Adipose tissue (tissue), 3 donors: Measurements from ENCODE around the gene CHFR. TPM values are rescaled to one million over a fixed set of nuclear protein-coding genes. Genes with fewer than 3 reads are reported as not detected.
"Not testable (repeated sequence)": the region's sequence is repeated elsewhere in the genome, so short reads cannot be mapped to it uniquely, and the experiment has no call there.

Experiments used
- H3K27ac ChIP-seq: one replicate; pipeline ENCODE4 v1.5.1; 2013; ENCODE audit warnings: low read depth, low read length
- WGBS, 3 donors: extraction: QIAGEN DNeasy Blood & Tissue Kit; methylation state at CpG; one replicate each; pipeline ENCODE4 v1.1.7; 2013; 5-methylcytosine and 5-hydroxymethylcytosine counted together
- polyA plus RNA-seq, 3 donors: library from polyadenylated mRNA; stranded (reverse); fragments of 200-250 nt; gene quantifications; one replicate each; pipeline ENCODE4 v1.2.3, GENCODE V29; 2013
- donor health status: healthy with polysubstance abuse.
- donor health status: Bipolar disorder and iron deficiency.
- donor health status: healthy.

CHFR gene
- polyA plus RNA-seq, 3 donors, result 12.8 to 21.0 (median 19.1) TPM

DNA sequence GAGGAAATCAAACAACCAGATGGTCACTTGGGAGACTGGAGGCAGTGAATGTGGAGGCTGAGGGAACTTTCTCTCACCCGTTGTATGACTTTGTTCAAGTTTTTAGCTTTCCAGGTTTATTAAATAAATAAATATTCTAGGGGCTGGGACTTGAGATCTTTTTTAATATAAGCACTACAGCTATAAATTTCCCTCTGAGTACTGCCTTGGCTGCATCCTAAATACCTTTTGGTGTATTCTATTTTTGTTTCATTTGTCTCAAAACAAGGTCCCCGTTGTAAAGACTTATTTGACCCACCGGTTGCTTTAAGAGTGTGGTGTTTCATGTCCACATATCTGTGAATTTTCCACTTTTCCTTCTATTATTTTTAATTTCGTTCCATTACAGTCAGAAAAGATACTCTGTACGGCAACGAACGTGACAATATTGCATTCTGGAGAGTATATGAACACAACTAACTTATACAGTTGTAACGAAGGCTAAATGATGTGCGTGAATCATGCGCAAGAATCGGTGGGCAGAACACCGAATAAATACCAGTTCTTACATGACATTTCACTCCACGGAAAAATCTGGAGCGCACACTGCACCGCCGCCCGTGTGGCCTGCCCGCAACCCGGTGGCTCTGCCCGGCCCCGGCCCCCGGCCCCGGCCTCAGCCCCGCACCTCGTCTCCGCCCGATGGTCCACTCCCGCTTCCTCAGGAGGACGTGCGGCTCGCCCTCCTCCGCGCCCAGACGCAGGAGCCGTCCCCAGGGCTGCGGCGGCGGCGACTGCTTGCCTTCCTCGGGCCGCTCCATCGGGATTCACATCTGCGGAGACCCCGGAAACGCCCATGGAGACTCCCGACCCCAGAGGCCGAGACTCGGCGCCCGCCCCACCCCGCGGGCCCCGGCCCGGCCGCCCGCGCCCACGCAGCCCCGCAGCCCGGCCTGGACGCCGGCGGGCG, 602 bp downstream of the CHFR start:
- no peak overlapping the region for H3K27ac ChIP-seq

DNA sequence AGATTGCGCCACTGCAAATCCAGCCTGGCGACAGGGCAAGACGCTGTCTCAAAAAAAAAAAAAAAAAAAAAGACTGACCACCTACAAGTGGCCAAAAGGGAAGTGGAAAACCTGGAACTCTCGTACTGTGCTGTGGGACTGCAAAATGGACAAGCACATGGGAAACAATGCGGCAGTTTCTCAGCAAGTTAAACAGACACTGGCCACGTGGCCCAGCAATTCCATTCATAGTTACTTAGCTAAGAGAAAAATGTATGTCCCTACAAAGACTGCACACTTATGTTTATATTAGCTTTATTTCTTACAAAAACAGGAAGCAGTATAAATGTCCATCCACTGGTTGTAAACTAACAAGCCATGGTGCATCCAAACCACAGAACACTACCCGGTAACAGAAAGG, 5.6 kb downstream of the CHFR start:
- no peak overlapping the region for H3K27ac ChIP-seq
- 82 to 93% (median 85%) methylated on average over 7 of the region's 7 CpGs for WGBS, 3 donors

More for the DNA sequence above, 602 bp downstream of the CHFR start:
- WGBS, 3 donors, result 7 to 10% (median 9%) methylated on average over 52 to 63 of the region's 64 CpGs

DNA sequence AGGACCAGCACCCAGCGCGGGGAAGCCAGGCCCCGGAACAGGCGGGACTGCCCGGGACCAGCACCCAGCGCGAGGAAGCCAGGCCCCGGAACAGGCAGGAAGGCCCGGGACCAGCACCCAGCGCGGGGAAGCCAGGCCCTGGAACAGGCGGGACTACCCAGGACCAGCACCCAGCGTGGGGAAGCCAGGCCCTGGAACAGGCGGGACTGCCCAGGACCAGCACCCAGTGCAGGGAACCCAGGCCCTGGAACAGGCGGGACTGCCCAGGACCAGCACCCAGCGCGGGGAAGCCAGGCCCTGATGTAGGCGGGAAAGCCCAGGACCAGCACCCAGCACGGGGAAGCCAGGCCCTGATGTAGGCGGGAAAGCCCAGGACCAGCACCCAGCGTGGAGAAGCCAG, 12.8 kb downstream of the CHFR start:
- not testable (repeated sequence) for H3K27ac ChIP-seq
- 91 to 96% (median 92%) methylated on average over 20 to 21 of the region's 21 CpGs for WGBS, 3 donors

DNA sequence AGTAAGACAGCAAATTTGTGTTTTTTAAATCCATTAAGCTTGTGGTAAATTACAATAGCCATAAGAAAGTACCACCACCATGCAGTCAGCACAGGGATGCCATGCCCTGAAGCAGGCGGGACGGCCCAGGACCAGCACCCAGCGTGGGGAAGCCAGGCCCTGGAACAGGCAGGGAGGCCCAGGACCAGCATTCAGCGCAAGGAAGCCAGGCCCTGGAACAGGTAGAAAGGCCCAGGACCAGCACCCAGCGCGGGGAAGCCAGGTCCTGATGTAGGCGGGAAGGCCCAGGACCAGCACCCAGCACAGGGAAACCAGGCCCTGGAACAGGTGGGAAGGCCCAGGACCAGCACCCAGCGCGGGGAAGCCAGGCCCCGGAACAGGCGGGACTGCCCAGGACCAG, 13.2 kb downstream of the CHFR start:
- WGBS, 3 donors, result 97 to 98% (median 97%) methylated on average over 8 to 11 of the region's 11 CpGs
- no peak overlapping the region for H3K27ac ChIP-seq

DNA sequence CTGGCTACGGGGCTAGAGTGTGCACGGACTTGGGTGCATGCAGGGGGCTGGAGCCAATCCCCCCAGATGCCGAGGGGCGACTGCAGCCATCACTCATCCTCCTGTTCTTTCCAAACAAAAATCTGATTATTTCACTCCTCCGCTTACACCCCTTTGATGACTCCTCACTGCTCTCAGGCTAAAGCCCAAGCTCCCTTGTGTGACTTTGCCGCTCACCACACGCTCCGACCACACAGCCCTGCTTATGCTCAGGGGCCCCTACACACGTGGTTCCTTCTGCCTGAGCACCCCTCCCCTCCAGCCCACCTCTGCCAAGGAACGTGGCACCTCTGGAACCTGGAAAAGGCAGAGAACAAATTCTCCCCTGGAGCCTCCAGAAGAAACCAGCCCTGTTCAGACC, 13.7 kb downstream of the CHFR start:
- WGBS, 3 donors, result 91 to 95% (median 94%) methylated on average over 10 of the region's 10 CpGs
- no peak overlapping the region for H3K27ac ChIP-seq

DNA sequence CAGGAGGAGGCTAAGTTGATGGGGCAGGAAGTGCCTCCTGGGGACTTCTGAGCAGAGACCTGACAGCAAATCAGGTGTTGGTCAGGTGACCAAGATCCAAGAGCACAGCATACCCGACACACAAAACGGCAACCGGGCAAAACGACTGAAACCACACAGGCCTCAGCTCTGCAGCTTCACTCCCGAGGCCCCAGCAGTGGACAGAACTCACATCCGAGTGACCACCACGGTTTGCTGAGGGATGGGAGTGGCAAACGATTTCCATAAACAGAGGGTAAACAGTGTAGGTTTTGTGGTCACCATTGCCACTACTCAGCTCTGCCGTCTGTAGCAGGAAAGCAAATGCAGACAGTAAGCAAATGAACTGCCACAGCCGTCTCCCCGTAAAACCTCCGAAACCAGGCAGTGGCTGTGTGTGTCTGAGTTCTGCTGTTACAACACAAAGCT, 14.4 kb downstream of the CHFR start:
- WGBS, 3 donors, result 80 to 90% (median 86%) methylated on average over 12 of the region's 12 CpGs
- no peak overlapping the region for H3K27ac ChIP-seq

DNA sequence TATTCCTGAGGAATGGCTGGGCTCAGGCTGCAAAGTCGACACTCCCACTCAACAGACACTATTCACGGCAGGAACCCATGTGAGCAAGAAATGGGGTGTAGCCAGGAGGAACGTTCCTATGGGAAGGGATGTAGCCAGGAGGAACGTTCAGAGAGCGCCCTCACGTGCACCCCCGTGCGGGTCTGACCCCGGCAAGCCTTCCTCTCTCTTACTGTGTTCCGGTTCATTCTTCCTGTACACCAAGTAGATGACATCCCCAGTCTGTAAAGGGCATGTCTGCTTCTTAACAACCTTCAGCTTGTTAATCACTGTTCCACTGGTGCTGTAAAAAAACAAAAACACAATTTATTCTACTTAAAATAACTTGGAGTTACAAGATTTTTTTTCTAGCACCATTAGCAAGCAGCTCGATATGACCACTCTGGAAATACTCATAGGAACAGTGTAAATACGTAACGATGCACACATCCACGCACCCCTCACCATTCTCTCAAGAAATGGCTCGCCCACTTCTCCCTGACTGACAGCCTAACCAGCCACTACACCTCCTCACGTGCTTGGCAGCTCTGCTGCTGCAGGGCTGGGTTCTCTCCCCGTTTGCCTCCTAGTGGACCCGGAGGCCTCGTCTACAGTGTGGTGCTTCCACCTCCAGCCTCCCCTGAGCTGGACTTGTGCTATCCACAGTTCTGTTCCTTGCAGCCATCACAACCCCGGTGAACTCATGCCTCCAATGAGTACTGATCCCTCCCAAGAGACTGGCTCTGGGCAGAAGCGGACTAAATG, 15.1 kb downstream of the CHFR start:
- no peak overlapping the region for H3K27ac ChIP-seq
- 90 to 95% (median 93%) methylated on average over 21 of the region's 21 CpGs for WGBS, 3 donors

DNA sequence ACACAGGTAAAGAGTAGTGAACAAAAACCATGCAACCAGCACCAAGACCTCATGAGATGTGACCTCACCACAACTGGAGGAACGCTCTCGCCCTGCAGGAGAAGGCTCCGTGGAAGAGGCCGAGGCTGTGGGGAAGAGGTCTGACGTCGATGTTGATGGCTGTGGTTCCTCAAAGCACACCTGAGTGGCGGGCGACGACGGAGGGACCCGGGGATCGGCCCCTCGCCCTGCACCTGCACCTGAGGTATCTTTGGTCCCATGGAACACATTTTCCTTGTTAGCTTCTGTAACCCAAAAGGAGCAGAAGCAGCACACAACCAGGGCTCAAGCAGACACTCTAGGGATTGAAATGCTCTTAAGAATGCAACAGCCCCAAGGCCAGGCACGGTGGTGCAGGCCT, 17.9 kb downstream of the CHFR start:
- 95% methylated on average over 14 of the region's 14 CpGs for WGBS, 3 donors
- no peak overlapping the region for H3K27ac ChIP-seq

DNA sequence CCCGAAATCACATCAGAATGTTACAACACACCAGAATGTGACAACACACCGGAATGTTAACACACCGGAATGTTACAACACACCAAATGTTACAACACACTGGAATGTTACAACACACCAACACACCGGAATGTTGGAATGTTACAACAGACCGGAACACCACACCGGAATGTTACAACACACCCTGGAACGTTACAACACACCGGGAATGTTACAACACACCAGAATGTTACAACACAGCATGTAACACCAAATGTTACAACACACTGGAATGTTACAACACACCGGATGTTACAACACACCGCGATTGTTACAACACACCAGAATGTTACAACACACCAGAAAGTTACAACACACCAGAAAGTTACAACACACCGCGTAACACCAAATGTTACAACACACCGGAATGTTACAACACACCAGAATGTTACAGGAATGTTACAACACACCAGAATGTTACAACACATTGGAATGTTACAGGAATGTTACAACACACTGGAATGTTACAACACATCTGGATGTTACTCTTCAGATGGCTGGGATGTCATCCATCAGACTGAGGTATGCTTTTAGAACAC, 21.1 kb downstream of the CHFR start:
- 60 to 89% (median 64%) methylated on average over 14 of the region's 14 CpGs for WGBS, 3 donors
- H3K27ac ChIP-seq, result no peak overlapping the region

DNA sequence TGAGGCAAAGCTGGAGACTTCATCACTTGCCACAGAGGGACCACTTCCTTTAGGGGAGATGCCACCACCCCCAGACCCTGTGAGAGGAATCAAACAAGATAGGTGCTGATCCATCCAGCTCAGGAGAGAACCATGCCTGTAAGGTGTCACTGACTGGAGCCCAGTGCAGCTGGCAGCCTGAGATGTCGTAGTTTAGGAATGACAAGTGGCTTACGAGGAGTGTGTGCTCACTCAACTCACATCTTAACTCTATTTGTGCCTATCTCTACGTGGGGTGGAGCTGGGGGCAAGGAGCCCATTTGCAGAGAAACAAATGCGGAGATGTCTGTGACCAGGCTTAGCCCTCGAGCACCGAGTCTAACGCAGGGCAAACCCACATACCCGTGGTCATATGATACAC, 25.8 kb downstream of the CHFR start:
- 93 to 95% (median 93%) methylated on average over 8 of the region's 8 CpGs for WGBS, 3 donors
- H3K27ac ChIP-seq, result no peak overlapping the region

DNA sequence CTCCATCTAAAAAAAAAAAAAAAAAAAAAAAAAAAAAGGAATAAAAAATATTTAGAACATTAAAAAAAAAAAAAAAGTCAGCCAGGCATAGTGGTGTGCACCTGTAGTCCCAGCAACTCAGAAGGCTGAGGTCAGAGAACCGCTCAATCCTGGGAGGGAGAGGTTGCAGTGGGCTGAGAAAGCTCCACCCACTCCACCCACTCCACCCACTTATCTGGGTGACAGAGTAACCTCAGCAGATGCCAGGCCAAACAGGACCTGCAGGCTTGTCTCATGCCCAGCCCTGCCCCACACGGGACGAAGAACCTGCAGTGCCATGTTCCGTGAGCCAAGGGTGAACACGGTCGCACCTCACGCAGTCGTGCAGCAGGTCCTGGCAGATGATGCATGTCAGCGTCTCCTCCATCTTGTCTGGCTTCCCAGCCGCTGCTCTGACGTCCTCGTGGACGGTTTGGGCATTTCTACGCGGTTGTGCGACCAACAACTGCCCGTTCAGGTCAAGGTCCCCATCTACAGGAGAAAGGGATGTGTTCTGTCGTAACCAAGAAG, 28.6 kb downstream of the CHFR start:
- 89 to 94% (median 91%) methylated on average over 18 of the region's 18 CpGs for WGBS, 3 donors

DNA sequence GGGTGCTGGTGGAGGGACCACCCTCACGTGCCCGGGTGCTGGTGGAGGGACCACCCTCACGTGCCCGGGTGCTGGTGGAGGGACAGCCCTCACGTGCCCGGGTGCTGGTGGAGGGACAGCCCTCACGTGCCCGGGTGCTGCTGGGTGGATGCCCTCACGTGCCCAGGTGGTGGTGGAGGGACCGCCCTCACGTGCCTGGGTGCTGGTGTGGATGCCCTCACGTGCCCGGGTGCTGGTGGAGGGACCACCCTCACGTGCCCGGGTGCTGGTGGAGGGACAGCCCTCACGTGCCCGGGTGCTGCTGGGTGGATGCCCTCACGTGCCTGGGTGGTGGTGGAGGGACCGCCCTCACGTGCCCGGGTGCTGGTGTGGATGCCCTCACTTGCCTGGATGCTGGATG, 30.4 kb downstream of the CHFR start:
- 96 to 98% (median 98%) methylated on average over 19 to 21 of the region's 21 CpGs for whole genome bisulfite sequencing, 3 donors
- H3K27ac ChIP-seq, result not testable (repeated sequence)

More for the DNA sequence above, 28.6 kb downstream of the CHFR start:
- no peak overlapping the region for H3K27ac ChIP-seq

DNA sequence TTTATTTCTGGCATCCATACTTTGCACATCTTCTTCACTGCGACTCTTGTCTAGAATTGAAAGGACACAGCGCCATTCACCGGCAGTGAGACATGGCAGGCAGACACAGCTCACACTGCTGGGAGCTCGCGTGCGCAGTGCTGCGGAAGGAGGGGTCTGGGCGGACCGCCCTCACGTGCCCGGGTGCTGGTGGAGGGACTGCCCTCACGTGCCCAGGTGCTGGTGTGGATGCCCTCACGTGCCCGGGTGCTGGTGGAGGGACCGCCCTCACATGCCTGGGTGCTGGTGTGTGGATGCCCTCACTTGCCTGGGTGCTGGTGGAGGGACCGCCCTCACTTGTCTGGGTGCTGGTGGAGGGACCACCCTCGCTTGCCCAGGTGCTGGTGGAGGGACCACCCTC, 30.8 kb downstream of the CHFR start:
- WGBS, 3 donors, result 94 to 97% (median 94%) methylated on average over 16 to 17 of the region's 17 CpGs
- H3K27ac ChIP-seq, result no peak overlapping the region

DNA sequence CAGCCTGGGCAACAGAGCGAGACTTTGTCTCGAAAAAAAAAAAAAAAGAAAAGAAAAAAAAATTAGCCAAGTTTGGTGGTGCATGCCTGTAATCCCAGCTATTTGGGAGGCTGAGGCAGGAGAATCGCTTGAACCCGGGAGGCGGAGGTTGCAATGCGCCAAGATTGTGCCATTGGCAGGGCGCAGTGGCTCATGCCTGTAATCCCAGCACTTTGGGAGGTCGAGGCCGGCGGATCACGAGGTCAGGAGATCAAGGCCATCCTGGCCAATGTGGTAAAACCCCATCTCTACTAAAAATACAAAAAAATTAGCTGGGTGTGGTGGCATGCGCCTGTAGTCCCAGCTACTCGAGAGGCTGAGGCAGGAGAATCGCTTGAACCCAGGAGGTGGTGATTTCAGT, 32.2 kb downstream of the CHFR start:
- WGBS, 3 donors, result 94 to 97% (median 97%) methylated on average over 14 of the region's 14 CpGs
- not testable (repeated sequence) for H3K27ac ChIP-seq

DNA sequence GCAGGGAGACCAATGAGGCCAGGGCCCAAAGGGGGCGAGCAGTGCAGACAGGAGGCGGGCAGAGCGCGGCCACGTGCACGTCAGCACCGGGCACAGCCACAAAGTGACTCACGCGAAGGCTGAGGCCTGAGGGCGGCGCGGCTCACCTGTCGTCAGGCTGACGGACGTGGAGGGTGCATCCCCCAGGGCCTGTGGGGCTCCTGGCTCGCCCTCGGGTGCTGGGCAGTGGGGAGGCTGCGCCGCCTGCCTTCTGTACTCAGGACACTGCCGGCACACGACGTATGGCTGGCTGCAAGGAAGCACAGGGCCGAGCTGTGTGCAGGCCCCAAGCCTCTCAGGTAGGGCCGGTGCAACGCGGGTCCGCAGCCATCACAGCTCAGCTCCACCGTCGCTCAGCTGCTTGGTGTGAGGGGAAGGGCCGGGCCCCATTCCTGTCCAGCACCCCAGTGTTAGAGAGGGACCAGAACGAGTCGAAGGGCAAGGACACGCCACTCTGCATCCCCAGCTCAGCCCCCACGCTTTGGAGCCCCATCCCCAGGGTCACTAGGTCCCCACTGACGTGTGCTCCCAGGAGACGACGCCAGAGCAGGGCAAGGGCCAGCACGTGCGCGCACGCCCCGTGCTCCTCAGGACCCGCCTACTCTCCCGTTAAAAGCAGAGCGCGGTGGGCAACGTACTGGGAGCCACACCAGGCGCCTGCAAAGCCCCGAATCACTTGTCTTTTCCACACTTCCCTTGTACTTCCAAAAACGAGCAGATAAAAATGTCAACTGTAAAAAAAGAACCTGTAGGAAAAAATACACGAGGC, 33.9 kb downstream of the CHFR start:
- H3K27ac ChIP-seq, result no peak overlapping the region
- 95 to 96% (median 95%) methylated on average over 48 to 51 of the region's 51 CpGs for WGBS, 3 donors

DNA sequence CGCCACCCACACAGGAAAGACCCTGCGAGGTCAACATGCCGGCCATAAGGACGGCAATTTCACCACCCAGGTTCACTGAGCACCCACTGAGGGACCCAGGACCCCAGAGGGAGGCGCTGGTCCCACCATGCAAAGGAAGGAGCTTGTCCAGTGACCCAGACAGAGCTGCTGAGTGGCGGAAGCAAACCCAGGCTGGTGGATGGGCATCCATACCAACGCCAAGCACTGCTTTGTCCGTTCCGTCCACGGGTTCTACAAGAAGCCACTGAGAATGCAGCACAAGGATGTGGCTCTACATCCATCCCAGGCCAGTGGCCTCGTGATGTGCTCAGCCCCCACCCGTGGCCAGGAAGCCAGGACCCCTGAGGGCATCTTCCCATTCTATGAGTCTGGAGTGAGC, 34.9 kb downstream of the CHFR start:
- 95 to 99% (median 98%) methylated on average over 12 of the region's 12 CpGs for WGBS, 3 donors
- H3K27ac ChIP-seq, result no peak overlapping the region

DNA sequence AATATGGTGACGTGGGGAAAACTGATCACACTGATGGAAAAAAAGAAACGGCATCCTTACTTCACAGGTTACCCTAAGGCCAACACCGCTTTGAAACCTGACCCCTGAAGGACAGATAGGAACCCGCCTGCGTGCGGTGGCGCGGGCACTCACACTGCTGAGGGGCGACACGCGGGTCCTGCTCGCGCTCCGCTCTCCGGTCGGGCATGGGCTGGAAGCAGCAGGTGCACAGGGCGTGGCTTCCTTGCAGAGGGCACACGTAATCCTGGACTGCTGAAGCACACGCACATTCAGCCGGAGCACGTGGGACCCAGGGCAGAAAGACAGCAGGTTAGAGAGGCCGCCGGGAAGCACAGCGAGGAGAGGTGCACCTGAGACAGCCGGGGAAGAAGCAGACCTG, 35.9 kb downstream of the CHFR start:
- 94 to 97% (median 95%) methylated on average over 25 of the region's 25 CpGs for WGBS, 3 donors

DNA sequence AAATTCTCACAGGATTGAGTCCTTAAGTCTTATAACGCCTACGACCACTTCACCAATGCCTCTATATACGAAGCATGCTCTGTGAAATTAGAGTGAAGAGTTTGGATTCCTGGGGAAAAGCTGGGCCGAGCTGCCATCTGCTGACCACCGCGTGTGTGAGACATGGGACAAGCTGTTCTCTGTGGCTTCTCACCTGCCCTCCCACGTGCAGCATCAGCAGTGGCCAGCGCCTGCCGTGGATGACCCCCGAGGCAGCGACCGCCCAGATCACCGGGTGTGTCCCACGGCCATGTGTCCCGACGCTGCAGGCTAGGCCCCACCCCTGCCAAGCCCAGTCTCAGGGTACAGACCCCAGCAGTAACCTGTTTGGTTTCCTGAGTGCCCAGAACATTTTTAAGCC, 37.1 kb downstream of the CHFR start:
- H3K27ac ChIP-seq, result no peak overlapping the region
- WGBS, 3 donors, result 87 to 95% (median 90%) methylated on average over 16 of the region's 16 CpGs

More for the DNA sequence above, 35.9 kb downstream of the CHFR start:
- no peak overlapping the region for H3K27ac ChIP-seq
